GM20000 (cell line): Measurements from ENCODE around the gene SECTM1.
"Not testable (repeated sequence)": the region's sequence is repeated elsewhere in the genome, so short reads cannot be mapped to it uniquely, and the experiment has no call there.

ENCODE experiments used
- DNase-seq: peaks from one replicate; pipeline ENCODE4 v3.0.0; 2012; ENCODE audit warnings: low spot score
- TF ChIP-seq, protein P1 (sequence below): IDR thresholded peaks from 2 replicates; pipeline ENCODE4 v1.5.1; 2012; ENCODE audit warnings: mild to moderate bottlenecking, control low read depth; ENCODE audit errors: extremely low read depth, missing control alignments

SECTM1 gene

DNA sequence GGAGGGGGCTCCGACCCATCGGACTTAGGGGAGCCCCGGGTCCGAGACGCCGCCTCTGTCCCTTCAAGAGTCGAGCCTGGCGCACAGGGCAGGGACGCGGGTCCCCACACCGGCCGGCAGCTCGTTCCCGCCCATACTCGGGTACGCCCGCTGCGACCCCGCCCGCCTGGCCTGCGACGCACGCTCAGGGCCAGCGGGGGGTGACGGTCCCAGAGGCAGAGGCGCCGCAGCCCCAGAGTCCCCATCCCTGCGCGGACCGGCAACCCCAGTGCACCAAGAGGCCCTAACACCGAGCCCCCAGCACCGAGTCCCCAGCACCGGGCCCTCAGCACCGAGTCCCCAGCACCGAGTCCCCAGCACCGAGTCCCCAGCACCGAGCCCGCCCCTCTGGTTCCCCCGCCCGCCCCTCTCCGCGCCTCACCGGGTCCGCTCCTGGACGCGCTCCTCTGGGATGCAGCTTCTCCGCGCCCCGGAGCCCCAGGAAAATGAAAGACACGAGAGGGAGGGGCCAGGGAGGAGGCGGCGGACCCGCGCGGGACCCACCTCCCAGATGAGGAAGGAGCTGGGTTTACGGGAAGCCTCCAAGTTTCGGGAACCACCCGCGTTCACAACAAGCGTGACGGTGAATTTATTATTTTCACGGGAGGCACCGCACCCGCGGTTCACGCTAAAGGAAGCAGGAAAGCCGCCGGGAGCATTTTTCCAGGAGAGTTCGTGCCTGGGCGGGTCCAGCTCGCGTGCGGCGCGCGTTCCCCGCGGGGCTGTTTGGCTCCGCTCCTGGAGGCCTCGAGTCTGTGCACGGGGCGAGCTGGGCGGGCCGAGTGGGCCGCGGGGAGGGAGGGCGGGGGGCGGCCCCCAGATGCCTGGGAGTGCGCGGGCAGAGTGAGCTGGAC, at the start of gene SECTM1:
SECTM1 (minus strand) TSS at position 488 of the 893 bp plus-strand sequence. CDS start 6,526 bp downstream, outside the sequence.
- no peak for DNase-seq

DNA sequence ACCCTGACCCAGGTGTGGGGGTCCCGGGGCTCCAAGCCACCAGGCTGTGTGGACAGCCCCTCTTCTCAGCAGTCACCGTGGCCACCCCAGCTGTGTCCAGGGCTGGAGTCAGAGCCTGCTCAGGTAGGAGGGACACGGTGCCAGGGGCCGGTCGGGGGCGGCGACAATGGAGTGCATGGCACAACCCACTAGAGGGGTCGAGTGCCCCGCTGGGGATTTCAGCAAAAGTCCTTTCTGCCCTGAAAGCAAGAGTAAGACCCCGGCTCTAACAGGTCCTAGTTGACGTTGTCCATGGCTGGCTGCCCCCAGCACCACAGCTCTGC, 49.3 kb upstream of the SECTM1 start:
- DNase-seq, result no peak

More for the DNA sequence above, at the start of gene SECTM1:
- TF ChIP-seq, protein P1, sequence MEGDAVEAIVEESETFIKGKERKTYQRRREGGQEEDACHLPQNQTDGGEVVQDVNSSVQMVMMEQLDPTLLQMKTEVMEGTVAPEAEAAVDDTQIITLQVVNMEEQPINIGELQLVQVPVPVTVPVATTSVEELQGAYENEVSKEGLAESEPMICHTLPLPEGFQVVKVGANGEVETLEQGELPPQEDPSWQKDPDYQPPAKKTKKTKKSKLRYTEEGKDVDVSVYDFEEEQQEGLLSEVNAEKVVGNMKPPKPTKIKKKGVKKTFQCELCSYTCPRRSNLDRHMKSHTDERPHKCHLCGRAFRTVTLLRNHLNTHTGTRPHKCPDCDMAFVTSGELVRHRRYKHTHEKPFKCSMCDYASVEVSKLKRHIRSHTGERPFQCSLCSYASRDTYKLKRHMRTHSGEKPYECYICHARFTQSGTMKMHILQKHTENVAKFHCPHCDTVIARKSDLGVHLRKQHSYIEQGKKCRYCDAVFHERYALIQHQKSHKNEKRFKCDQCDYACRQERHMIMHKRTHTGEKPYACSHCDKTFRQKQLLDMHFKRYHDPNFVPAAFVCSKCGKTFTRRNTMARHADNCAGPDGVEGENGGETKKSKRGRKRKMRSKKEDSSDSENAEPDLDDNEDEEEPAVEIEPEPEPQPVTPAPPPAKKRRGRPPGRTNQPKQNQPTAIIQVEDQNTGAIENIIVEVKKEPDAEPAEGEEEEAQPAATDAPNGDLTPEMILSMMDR, result no peak

DNA sequence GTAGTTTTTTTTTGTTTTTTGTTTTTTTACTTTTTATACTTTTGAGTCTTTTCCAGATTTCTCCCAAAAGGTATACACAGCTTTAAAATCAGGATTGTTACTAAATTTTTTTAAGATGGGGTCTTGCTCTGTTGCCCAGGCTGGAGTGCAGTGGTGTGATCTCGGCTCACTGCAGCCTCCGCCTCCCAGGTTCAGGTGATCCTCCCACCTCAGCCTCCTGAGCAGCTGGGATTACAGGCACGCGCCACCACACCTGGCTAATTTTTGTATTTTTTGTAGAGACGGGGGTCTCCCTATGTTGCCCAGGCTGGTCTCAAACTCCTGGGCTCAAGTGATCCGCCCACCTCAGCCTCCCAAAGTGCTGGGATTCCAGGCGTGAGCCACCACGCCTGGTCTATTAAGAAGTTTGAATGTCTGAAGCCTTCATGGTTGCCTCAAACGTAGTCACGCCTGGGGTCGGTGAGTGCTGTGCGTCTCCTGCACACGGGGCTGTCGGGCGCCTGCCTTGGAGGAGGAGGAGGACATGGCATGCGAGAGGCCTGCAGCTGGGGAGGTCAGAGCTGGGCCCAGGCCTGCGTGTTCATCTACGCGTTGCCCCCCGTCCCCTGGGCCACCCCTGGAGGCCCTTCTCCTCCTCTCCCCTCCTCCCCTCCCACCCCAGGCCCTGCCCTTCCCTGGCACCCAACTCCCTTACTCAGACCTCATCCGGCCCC, 48.8 kb upstream of the SECTM1 start:
- DNase-seq, result not testable (repeated sequence)

More for the DNA sequence above, 49.3 kb upstream of the SECTM1 start:
- TF ChIP-seq, protein P1, result no peak

DNA sequence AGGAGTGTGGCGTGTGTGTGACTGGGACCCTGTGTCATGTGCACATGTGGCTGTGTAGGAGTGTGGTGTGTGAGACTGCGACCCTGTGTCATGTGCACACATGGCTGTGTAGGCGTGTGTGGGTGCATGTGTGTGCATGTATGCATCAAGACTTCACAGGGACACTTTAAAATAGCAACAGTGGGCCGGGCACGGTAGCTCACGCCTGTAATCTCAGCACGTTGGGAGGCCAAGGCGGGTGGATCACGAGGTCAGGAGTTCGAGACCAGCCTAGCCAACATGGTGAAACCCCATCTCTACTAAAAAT, 48.1 kb upstream of the SECTM1 start:
- not testable (repeated sequence) for DNase-seq

DNA sequence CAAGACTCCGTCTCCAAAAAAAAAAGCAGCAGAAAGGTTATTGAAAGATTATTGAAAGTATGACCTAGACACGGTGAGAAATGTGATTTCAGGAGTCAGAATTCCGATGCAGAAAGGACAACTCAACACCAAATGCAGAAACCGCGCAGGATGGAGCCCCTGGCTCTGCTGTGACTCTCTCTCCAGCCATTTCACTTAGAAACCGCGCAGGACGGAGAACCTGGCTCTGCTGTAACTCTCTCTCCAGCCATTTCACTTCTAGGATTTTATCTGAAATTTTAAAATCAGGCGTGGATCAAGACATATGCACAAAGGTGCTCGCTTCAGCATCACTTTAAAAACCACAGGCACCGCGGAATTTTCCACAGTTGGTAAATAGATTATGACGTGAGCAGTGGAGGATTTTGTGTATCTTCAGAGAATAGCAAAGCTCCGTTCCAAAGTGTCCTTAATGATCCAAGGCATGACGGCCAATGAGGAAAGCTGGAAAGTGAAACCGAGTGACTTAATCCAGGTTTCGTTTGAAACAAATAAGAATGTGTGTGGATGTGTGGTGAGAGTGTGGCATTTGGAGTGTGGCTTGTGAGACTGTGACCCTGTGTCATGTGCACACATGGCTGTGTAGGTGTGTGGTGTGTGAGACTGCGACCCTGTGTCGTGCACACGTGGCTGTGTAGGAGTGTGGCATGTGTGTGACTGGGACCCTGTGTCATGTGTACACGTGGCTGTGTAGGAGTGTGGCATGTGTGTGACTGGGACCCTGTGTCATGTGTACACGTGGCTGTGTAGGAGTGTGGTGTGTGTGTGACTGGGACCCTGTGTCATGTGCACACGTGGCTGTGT, 47.5 kb upstream of the SECTM1 start:
- no peak for DNase-seq

DNA sequence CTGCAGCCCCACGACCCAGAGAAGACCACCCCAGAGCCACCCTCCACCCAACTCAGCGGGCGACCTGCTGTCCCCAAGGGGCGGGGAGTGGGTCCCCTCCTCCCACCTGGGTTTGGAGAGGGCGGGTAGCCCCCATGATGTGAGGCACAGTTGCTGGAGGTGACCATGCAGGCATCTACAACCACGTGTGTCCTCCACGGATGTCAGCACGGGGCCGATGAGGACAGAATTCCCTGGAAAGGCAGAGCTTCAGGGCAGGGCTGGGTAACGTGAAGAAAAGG, 45.1 kb upstream of the SECTM1 start:
- TF ChIP-seq, protein P1, result no peak
- no peak for DNase-seq

More for the DNA sequence above, 47.5 kb upstream of the SECTM1 start:
- TF ChIP-seq, protein P1, result no peak

DNA sequence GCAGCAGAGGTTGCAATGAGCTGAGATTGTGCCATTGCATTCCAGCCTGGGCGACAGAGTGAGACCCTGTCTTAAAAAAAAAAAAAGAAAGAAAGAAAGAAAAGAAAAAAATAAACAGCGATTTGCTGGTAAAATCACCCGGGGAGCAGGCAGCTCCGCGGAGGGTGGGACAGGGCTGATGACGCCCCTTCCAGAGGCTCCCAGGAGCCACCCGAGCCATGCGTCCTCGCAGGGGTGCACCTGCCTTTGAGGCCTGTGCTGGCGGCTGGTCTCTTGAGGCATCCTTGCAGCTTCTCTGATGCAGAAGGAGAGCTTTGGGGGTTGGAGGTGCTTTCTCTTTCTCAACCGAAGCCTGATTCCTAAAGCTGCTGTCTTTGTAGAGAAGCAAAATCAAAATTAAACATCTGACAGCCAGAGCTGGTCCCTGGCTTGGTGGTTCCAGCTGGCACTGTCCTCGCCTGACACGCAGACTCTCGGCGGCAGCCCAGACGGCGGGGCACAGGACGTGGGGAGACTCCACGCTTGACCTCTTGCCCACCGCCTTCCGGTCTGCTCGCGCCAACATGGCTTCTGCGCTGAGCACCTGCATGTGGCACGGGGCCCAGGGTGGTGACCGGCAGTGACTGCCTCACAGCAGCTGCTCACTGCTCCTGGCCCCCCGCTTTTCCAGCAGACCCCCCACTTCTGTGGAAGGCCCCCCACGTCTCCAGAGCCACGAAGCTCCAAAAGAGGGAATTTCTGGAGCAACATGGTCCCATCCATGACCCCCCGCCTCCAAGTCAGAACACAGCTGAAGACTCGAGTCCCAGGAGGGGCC, 44.6 kb upstream of the SECTM1 start:
- no peak for DNase-seq
- TF ChIP-seq, protein P1, result no peak

DNA sequence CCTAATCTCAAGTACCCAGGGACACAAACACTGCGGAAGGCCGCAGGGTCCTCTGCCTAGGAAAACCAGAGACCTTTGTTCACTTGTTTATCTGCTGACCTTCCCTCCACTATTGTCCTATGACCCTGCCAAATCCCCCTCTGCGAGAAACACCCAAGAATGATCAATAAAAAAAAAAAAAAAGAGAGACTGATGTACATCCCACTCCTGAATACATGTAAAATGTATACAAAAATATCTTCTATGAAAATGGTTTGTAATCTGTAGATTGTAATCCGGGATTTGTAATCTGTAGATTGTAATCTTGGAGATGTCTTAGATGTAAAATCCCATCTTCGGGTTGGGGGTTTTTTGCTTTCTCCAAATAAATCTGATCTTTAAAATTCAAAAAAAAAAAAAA, 43.7 kb upstream of the SECTM1 start:
- DNase-seq, result not testable (repeated sequence)
